ENCODE data around the gene STH.

DNA sequence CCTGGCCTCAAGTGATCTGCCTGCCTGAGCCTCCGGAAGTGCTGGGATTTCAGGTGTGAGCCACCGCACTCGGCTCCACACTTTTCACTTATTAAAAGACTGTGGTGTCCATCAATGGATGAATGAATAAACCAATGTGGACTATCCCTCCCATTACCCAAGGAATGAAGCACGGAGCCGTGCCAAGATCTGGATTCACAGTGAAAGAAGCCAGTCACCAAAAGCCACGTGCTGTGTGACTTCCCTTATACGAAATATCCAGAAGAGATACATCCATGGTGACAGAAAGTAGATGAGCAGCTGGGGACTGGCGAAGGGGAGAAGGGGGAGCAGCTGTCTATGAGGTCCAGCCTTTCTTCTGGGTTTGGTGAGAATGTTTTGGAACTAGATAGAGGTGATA is 48.2 kb upstream of the STH start:
- TF ChIP-seq CTCF (IDR thresholded peaks at IDR 0.05; ENCODE audit: poor library complexity) (no peak), EZH2 (IDR thresholded peaks at IDR 0.05; ENCODE audit: borderline replicate concordance) (no peak)

Data from hepatocyte (in vitro differentiated cells).